Measurements from ENCODE around the gene NEMP1. TPM values are rescaled to one million over a fixed set of nuclear protein-coding genes. Genes with fewer than 3 reads are reported as not detected.
A peak's percentile ranks its signal among the peaks of the same experiment; 100 is the strongest.

The NEMP1 gene
- total RNA-seq, 1 donor = 6.5 TPM

GRCh38 chr12:57005980-57006808 is 72.4 kb downstream of the NEMP1 start, which contains the start of gene ZBTB39:
ZBTB39 (minus strand) TSS chr12:57006546; CDS start chr12:57004917, 1,629 bp downstream.
- H3K9me3 ChIP-seq (ENCODE audit: low read depth, low read length) = no peaks in the 10 kb centered on the region
- H3K27ac ChIP-seq (ENCODE audit: low read depth, low read length) = peak within 1 kb of the TSS; percentile 18
- peaks cover 41% of the 10 kb centered on the region for H3K79me2 ChIP-seq (ENCODE audit: insufficient read depth, low read length)
- peak within 1 kb of the TSS; percentile 90 for H2AFZ ChIP-seq (ENCODE audit: low read length)
- H3K36me3 ChIP-seq (ENCODE audit: insufficient read depth, low read length) = peaks cover 26% of the 10 kb centered on the region
- H3K27me3 ChIP-seq (ENCODE audit: insufficient read depth, low read length) = no peaks in the 10 kb centered on the region
- H3K4me1 ChIP-seq (ENCODE audit: insufficient read depth, low read length) = peaks cover 23% of the 10 kb centered on the region
- peak; percentile 99 for DNase-seq (ENCODE audit: insufficient read length, low spot score, missing footprints)
- H3K4me3 ChIP-seq (ENCODE audit: insufficient read depth, low read length) = peak within 1 kb of the TSS; percentile 82
- peak; percentile 37 for TF ChIP-seq CTCF (IDR thresholded peaks at IDR 0.05; ENCODE audit: extremely low read depth, low read depth, low read length)
- peak within 1 kb of the TSS; percentile 93 for H3K4me2 ChIP-seq (ENCODE audit: insufficient read depth, low read length)
- H4K20me1 ChIP-seq (ENCODE audit: insufficient read depth, low read length) = peaks cover 12% of the 10 kb centered on the region

Other genes starting within 250 kb of the NEMP1 start
- not detected in 2 replicates for gene SDR9C7, start 144.4 kb downstream of the NEMP1 start, total RNA-seq
- under 0.01 TPM in 2 replicates for gene RDH16, start 121.2 kb downstream of the NEMP1 start, total RNA-seq
- 4.4 and 4.7 TPM in 2 replicates for gene ZBTB39, start 72.2 kb downstream of the NEMP1 start, total RNA-seq
- not detected in 2 replicates for gene TAC3, start 62.3 kb downstream of the NEMP1 start, total RNA-seq
- gene MYO1A, start 28.7 kb downstream of the NEMP1 start, total RNA-seq = under 0.01 TPM in 1 of 2 replicates, not detected in the other
- gene NAB2, start 10.3 kb upstream of the NEMP1 start, total RNA-seq = 53.6 and 70.9 TPM in 2 replicates
- 149 and 167 TPM in 2 replicates for gene STAT6, start 32.6 kb upstream of the NEMP1 start, total RNA-seq
- 744 and 789 TPM in 2 replicates for gene LRP1, start 49.7 kb upstream of the NEMP1 start, total RNA-seq
- gene LRP1-AS, start 68.8 kb upstream of the NEMP1 start, total RNA-seq = not detected in 2 replicates
- gene NXPH4, start 138.0 kb upstream of the NEMP1 start, total RNA-seq = 0.88 and 1.1 TPM in 2 replicates
- 384 and 408 TPM in 2 replicates for gene SHMT2, start 150.9 kb upstream of the NEMP1 start, total RNA-seq
- 0.36 and 0.59 TPM in 2 replicates for gene STAC3, start 172.4 kb upstream of the NEMP1 start, total RNA-seq